WTC11 (cell line): Measurements from ENCODE around the gene PRKN.

Experiments
- CDX4 ChIP-seq: fragments of 250-450 bp; sonication (Bioruptor Pico); IDR thresholded peaks from 2 replicates; pipeline ENCODE4 v1.9.0; 2021; ENCODE audit warnings: moderate library complexity, mild to moderate bottlenecking, inconsistent platforms, borderline replicate concordance
- CREB1 ChIP-seq: sonication (generic); formaldehyde crosslinking; IDR thresholded peaks from 2 replicates; pipeline ENCODE4 v1.8.0; 2023; ENCODE audit warnings: mild to moderate bottlenecking, missing genetic modification reagents
- ESRRA ChIP-seq: sonication (generic); formaldehyde crosslinking; IDR thresholded peaks from 2 replicates; pipeline ENCODE4 v1.8.1; 2022; ENCODE audit warnings: mild to moderate bottlenecking, missing genetic modification reagents, borderline replicate concordance
- HMGA2 ChIP-seq: fragments of 250-450 bp; sonication (Bioruptor Pico); IDR thresholded peaks from 2 replicates; pipeline ENCODE4 v1.4.0; 2021; ENCODE audit warnings: mild to moderate bottlenecking, moderate library complexity
- IRF1 ChIP-seq: sonication (generic); formaldehyde crosslinking; IDR thresholded peaks from 2 replicates; pipeline ENCODE4 v1.8.0; 2023; ENCODE audit warnings: missing genetic modification reagents
- NFATC4 ChIP-seq: fragments of 250-450 bp; sonication (Bioruptor Pico); IDR thresholded peaks from 2 replicates; pipeline ENCODE4 v1.9.0; 2021; ENCODE audit warnings: mild to moderate bottlenecking
- SMAD3 ChIP-seq: sonication (generic); formaldehyde crosslinking; IDR thresholded peaks from 2 replicates; pipeline ENCODE4 v1.8.0; 2022; ENCODE audit warnings: missing genetic modification reagents, mild to moderate bottlenecking, borderline replicate concordance
- SP1 ChIP-seq: sonication (generic); formaldehyde crosslinking; conservative IDR thresholded peaks from 2 replicates; pipeline ENCODE4 v1.8.1; 2022; ENCODE audit warnings: missing genetic modification reagents
- TCF7 ChIP-seq: sonication (generic); formaldehyde crosslinking; IDR thresholded peaks from 2 replicates; pipeline ENCODE4 v1.8.0; 2022; ENCODE audit warnings: mild to moderate bottlenecking, low read depth, missing genetic modification reagents, moderate library complexity
- ZNF121 ChIP-seq: sonication (generic); formaldehyde crosslinking; IDR thresholded peaks from 2 replicates; pipeline ENCODE4 v1.8.0; 2023; ENCODE audit warnings: missing genetic modification reagents
- ZNF232 ChIP-seq: sonication (generic); formaldehyde crosslinking; IDR thresholded peaks from 2 replicates; pipeline ENCODE4 v1.8.0; 2022; ENCODE audit warnings: mild to moderate bottlenecking, missing genetic modification reagents
- TF ChIP-seq, protein P1 (sequence below): fragments of 200-600 bp; IDR thresholded peaks from 2 replicates; pipeline ENCODE4 v1.8.0; 2022; ENCODE audit warnings: antibody characterized with exemption
- TF ChIP-seq, protein P2 (sequence below): sonication (generic); formaldehyde crosslinking; IDR thresholded peaks from 2 replicates; pipeline ENCODE4 v1.8.0; 2022; ENCODE audit warnings: mild to moderate bottlenecking, missing genetic modification reagents
- TF ChIP-seq, protein P3 (sequence below): sonication (generic); formaldehyde crosslinking; IDR thresholded peaks from 2 replicates; pipeline ENCODE4 v1.8.0; 2022; ENCODE audit warnings: missing genetic modification reagents

DNA sequence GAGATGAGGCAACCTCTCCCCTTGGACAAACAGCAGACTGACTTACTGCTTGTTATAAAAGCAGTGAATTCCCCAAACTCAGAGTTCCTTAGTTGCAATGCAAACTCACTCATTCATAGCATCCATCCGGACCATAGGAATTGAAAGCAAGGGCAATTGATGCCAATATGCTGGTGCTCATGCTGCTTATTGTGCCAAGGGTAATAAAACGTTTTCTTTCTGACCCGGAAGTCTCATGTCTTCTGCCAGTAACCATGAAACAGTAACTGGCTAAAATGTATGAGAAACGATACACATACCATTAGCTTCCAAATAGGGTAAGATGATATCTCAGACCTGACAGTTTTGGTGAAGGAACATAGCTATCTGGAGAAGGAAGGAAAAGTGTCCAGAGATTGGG, 18.1 kb downstream of the PRKN start:
- TF ChIP-seq CREB1 (no peak), CDX4 (CRISPR knock-in tag) (no peak), IRF1 (CRISPR knock-in tag) (no peak), SP1 (CRISPR knock-in tag) (no peak), HMGA2 (CRISPR knock-in tag) (no peak), SMAD3 (no peak), NFATC4 (CRISPR knock-in tag) (no peak), ESRRA (CRISPR knock-in tag) (no peak), TCF7 (CRISPR knock-in tag) (no peak), ZNF232 (CRISPR knock-in tag) (no peak), ZNF121 (CRISPR knock-in tag) (no peak)
- TF ChIP-seq, protein P1, sequence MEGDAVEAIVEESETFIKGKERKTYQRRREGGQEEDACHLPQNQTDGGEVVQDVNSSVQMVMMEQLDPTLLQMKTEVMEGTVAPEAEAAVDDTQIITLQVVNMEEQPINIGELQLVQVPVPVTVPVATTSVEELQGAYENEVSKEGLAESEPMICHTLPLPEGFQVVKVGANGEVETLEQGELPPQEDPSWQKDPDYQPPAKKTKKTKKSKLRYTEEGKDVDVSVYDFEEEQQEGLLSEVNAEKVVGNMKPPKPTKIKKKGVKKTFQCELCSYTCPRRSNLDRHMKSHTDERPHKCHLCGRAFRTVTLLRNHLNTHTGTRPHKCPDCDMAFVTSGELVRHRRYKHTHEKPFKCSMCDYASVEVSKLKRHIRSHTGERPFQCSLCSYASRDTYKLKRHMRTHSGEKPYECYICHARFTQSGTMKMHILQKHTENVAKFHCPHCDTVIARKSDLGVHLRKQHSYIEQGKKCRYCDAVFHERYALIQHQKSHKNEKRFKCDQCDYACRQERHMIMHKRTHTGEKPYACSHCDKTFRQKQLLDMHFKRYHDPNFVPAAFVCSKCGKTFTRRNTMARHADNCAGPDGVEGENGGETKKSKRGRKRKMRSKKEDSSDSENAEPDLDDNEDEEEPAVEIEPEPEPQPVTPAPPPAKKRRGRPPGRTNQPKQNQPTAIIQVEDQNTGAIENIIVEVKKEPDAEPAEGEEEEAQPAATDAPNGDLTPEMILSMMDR, result no peak
- TF ChIP-seq, protein P2, sequence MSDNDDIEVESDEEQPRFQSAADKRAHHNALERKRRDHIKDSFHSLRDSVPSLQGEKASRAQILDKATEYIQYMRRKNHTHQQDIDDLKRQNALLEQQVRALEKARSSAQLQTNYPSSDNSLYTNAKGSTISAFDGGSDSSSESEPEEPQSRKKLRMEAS (CRISPR knock-in tag), result no peak
- TF ChIP-seq, protein P3, sequence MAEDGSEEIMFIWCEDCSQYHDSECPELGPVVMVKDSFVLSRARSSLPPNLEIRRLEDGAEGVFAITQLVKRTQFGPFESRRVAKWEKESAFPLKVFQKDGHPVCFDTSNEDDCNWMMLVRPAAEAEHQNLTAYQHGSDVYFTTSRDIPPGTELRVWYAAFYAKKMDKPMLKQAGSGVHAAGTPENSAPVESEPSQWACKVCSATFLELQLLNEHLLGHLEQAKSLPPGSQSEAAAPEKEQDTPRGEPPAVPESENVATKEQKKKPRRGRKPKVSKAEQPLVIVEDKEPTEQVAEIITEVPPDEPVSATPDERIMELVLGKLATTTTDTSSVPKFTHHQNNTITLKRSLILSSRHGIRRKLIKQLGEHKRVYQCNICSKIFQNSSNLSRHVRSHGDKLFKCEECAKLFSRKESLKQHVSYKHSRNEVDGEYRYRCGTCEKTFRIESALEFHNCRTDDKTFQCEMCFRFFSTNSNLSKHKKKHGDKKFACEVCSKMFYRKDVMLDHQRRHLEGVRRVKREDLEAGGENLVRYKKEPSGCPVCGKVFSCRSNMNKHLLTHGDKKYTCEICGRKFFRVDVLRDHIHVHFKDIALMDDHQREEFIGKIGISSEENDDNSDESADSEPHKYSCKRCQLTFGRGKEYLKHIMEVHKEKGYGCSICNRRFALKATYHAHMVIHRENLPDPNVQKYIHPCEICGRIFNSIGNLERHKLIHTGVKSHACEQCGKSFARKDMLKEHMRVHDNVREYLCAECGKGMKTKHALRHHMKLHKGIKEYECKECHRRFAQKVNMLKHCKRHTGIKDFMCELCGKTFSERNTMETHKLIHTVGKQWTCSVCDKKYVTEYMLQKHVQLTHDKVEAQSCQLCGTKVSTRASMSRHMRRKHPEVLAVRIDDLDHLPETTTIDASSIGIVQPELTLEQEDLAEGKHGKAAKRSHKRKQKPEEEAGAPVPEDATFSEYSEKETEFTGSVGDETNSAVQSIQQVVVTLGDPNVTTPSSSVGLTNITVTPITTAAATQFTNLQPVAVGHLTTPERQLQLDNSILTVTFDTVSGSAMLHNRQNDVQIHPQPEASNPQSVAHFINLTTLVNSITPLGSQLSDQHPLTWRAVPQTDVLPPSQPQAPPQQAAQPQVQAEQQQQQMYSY (CRISPR knock-in tag), result no peak
